ENCODE measurements around the gene TFIP11. TPM values are rescaled to one million over a fixed set of nuclear protein-coding genes. Genes with fewer than 3 reads are reported as not detected.

The TFIP11 gene
- total RNA-seq, 2 experiments from 2014 or later: 111 TPM

DNA sequence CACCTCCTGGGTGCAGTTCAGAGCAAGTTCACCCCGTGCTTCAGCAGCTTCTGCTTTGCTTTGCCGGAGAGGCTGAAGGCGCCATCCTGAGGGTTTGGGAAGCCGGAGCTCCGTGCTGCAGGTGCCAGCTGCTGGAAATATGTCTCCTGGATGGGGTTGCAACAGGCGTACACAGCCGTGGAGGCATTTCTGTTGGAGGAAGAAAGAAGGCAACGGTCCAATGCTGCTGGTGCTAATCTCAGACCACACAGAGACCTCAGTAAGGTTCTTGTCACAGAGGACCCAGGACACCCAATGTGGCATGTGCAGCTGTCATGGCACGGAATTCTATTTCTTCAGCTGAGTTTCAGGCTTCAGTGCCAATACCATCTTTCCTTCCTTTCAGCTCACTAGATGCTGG lies 59.1 kb downstream of the TFIP11 start:
- POLR2A ChIA-PET: no interaction called here
- CTCF ChIA-PET: no interaction called here
- no peak overlapping the region for H3K4me3 ChIP-seq (ENCODE audit: low read length)
- H3K9me3 Mint-ChIP-seq: no peaks in the 10 kb centered on the region
- H3K36me3 ChIP-seq (ENCODE audit: insufficient read depth, low read length): peaks cover 53% of the 10 kb centered on the region
- no peak overlapping the region for H3K27ac Mint-ChIP-seq
- no peak overlapping the region for H3K4me3 Mint-ChIP-seq
- TF ChIP-seq, protein P1, sequence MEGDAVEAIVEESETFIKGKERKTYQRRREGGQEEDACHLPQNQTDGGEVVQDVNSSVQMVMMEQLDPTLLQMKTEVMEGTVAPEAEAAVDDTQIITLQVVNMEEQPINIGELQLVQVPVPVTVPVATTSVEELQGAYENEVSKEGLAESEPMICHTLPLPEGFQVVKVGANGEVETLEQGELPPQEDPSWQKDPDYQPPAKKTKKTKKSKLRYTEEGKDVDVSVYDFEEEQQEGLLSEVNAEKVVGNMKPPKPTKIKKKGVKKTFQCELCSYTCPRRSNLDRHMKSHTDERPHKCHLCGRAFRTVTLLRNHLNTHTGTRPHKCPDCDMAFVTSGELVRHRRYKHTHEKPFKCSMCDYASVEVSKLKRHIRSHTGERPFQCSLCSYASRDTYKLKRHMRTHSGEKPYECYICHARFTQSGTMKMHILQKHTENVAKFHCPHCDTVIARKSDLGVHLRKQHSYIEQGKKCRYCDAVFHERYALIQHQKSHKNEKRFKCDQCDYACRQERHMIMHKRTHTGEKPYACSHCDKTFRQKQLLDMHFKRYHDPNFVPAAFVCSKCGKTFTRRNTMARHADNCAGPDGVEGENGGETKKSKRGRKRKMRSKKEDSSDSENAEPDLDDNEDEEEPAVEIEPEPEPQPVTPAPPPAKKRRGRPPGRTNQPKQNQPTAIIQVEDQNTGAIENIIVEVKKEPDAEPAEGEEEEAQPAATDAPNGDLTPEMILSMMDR (IDR thresholded peaks at IDR 0.05): no peak
- ATAC-seq (ENCODE audit: poor library complexity): no peak
- no peaks in the 10 kb centered on the region for H3K4me1 Mint-ChIP-seq (ENCODE audit: low read depth)
- no peaks in the 10 kb centered on the region for H3K27me3 Mint-ChIP-seq
- intact Hi-C loops (cut with DNase I, micrococcal nuclease): no loop called here
- H3K9me3 ChIP-seq (ENCODE audit: control insufficient read depth in 1 of 2, insufficient read depth in 1 of 2, low read length in 2 of 2): no peaks in the 10 kb centered on the region
- H3K27me3 ChIP-seq (ENCODE audit: control insufficient read depth in 1 of 2, insufficient read depth in 2 of 2, low read length in 2 of 2): no peaks in the 10 kb centered on the region
- DNase-seq: no peak
- no peak overlapping the region for H3K27ac ChIP-seq (ENCODE audit: low read depth in 1 of 2, low read length in 2 of 2)
- no peaks in the 10 kb centered on the region for H3K4me1 ChIP-seq (ENCODE audit: insufficient read depth, low read length)
- H3K36me3 Mint-ChIP-seq (ENCODE audit: low read depth): peaks cover 78% of the 10 kb centered on the region

DNA sequence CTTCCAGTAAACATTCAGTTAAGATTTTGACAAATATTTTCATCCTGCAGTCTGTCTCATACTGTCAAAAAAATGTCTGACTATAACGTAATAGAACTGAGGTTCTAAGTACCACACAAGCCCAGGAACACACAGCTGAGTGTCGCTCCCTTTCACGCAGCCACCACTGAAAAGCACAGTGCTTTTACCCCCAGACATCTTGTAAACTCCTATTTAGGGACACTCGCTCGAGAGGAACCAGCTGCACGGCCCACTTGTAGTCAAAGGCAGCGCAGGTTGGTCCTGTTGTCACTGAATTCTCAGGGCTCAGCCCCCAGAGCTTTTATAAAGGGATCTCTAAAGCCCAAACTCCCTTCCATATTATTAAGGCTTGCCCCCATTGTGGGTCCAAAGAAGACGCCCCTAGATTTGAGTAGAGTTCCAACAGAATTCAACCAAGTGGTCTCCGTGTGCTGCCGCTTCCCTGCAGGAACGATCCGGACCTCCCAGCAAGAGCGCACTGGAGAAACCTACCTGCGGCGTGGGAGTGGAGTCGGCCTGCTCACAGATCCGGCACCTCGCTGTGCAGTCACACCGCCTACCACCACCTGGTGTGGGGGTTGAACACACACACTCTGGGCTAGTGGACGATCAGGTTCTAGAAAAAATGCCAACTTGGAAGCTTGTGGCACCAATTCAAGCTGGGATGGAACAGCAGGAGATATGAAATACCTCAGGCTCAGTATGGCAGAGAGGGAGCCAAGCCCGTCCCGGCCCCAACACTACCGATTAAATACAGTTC lies 59.8 kb downstream of the TFIP11 start:
- Mint-ChIP-seq H3K4me3 (no peak overlapping the region), H3K27ac (no peak overlapping the region), H3K9me3 (no peaks in the 10 kb centered on the region), H3K36me3 (ENCODE audit: low read depth) (peaks cover 73% of the 10 kb centered on the region), H3K27me3 (no peaks in the 10 kb centered on the region), H3K4me1 (ENCODE audit: low read depth) (no peaks in the 10 kb centered on the region)
- DNase-seq (no peak), ATAC-seq (ENCODE audit: poor library complexity) (no peak)
- Histone ChIP-seq H3K4me1 (ENCODE audit: insufficient read depth, low read length) (no peaks in the 10 kb centered on the region), H3K36me3 (ENCODE audit: insufficient read depth, low read length) (peaks cover 45% of the 10 kb centered on the region), H3K4me3 (ENCODE audit: low read length) (no peak overlapping the region), H3K27ac (ENCODE audit: low read depth in 1 of 2, low read length in 2 of 2) (no peak overlapping the region), H3K9me3 (ENCODE audit: control insufficient read depth in 1 of 2, insufficient read depth in 1 of 2, low read length in 2 of 2) (no peaks in the 10 kb centered on the region), H3K27me3 (ENCODE audit: control insufficient read depth in 1 of 2, insufficient read depth in 2 of 2, low read length in 2 of 2) (no peaks in the 10 kb centered on the region)
- TF ChIP-seq, protein P1 (IDR thresholded peaks at IDR 0.05): no peak
- intact Hi-C loops (cut with DNase I, micrococcal nuclease): no loop called here
- POLR2A ChIA-PET: interaction anchor here (0.8 kb wide), 1 partner anchor 31 kb away, joined by 4 read pairs; the partner anchor contains the start of genes HPS4 and SRRD
- CTCF ChIA-PET: interaction anchor here (1.3 kb wide), 1 partner anchor 8 kb away, joined by 3 read pairs; no protein-coding TSS in a partner anchor

DNA sequence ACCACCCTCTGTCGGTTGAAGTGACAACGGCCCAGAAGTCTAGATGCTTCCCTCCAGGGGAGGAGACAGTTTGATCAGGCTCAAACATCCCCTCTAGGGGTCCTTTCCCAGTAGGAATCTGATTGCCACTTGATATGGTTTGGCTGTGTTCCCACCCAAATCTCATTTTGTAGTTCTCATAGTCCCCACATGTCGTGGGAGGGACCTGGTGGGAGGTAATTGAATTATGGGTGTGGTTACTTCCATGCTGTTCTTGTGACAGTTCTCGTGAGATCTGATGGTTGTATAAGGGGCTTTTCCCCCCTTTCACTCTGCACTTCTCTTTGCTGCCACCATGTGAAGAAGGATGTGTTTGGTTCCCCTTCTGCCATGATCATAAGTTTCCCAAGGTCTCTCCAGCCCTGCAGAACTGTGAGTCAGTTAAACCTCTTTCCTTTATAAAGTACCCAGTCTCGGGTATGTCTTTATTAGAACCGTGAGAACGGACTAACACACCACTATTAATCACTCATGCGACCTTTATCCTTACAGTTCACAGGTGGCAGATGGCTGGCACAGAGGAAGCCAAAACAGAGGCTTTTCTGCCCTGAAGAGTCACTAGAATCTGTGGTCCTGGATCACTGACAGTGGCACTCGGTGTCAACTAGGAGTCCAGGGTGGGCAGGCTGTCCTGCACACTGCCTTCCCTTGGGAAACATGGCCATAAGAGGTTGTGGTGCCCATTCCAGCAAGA lies 61.7 kb downstream of the TFIP11 start:
- no peak overlapping the region for H3K27ac Mint-ChIP-seq
- no peak for ATAC-seq (ENCODE audit: poor library complexity)
- H3K36me3 Mint-ChIP-seq (ENCODE audit: low read depth): peaks cover 55% of the 10 kb centered on the region
- Histone ChIP-seq H3K27ac (ENCODE audit: low read depth in 1 of 2, low read length in 2 of 2) (no peak overlapping the region), H3K27me3 (ENCODE audit: control insufficient read depth in 1 of 2, insufficient read depth in 2 of 2, low read length in 2 of 2) (no peaks in the 10 kb centered on the region), H3K36me3 (ENCODE audit: insufficient read depth, low read length) (peaks cover 38% of the 10 kb centered on the region), H3K9me3 (ENCODE audit: control insufficient read depth in 1 of 2, insufficient read depth in 1 of 2, low read length in 2 of 2) (no peaks in the 10 kb centered on the region), H3K4me3 (ENCODE audit: low read length) (no peak overlapping the region), H3K4me1 (ENCODE audit: insufficient read depth, low read length) (no peaks in the 10 kb centered on the region)
- H3K4me1 Mint-ChIP-seq (ENCODE audit: low read depth): no peaks in the 10 kb centered on the region
- no peak for DNase-seq
- H3K4me3 Mint-ChIP-seq: no peak overlapping the region
- TF ChIP-seq, protein P1 (IDR thresholded peaks at IDR 0.05): no peak
- intact Hi-C loops (cut with DNase I, micrococcal nuclease): no loop called here
- POLR2A ChIA-PET: no interaction called here
- H3K27me3 Mint-ChIP-seq: no peaks in the 10 kb centered on the region
- CTCF ChIA-PET: no interaction called here
- H3K9me3 Mint-ChIP-seq: no peaks in the 10 kb centered on the region

Measured in CD4-positive, alpha-beta T cell (primary cell).